GM06990 (cell line): ENCODE data around the gene DES.

ENCODE experiments used
- DNase-seq: peaks from one replicate; pipeline ENCODE4 v3.0.0-alpha.2; 2011; ENCODE audit not compliant: insufficient read length; ENCODE audit errors: extremely low read depth
- H3K27me3 ChIP-seq: replicated peaks from 2 replicates; pipeline ENCODE4 v1.6.0; 2011; ENCODE audit warnings: low read length; ENCODE audit not compliant: control insufficient read depth, insufficient read depth
- H3K36me3 ChIP-seq: 2 replicates; pipeline ENCODE4 v1.5.1; 2011; ENCODE audit warnings: low read length; ENCODE audit not compliant: control insufficient read depth, insufficient read depth
- H3K4me3 ChIP-seq: replicated peaks from 2 replicates; pipeline ENCODE4 v1.5.1; 2011; ENCODE audit warnings: low read depth, mild to moderate bottlenecking, control low read depth, low read length
- CTCF ChIP-seq: IDR thresholded peaks from 2 replicates; pipeline ENCODE4 v1.5.1; 2011; ENCODE audit warnings: low read length, control low read depth, mild to moderate bottlenecking, inconsistent platforms; ENCODE audit not compliant: insufficient read depth, poor library complexity, severe bottlenecking

DES gene

GRCh38 chr2:219440388-219441256, 22.4 kb downstream of the DES start:
- TF ChIP-seq CTCF = no peak
- H3K27me3 ChIP-seq = peaks cover 7% of the 10 kb centered on the region
- no peak for DNase-seq
- no peak overlapping the region for H3K4me3 ChIP-seq
- no peaks in the 10 kb centered on the region for H3K36me3 ChIP-seq

DNA sequence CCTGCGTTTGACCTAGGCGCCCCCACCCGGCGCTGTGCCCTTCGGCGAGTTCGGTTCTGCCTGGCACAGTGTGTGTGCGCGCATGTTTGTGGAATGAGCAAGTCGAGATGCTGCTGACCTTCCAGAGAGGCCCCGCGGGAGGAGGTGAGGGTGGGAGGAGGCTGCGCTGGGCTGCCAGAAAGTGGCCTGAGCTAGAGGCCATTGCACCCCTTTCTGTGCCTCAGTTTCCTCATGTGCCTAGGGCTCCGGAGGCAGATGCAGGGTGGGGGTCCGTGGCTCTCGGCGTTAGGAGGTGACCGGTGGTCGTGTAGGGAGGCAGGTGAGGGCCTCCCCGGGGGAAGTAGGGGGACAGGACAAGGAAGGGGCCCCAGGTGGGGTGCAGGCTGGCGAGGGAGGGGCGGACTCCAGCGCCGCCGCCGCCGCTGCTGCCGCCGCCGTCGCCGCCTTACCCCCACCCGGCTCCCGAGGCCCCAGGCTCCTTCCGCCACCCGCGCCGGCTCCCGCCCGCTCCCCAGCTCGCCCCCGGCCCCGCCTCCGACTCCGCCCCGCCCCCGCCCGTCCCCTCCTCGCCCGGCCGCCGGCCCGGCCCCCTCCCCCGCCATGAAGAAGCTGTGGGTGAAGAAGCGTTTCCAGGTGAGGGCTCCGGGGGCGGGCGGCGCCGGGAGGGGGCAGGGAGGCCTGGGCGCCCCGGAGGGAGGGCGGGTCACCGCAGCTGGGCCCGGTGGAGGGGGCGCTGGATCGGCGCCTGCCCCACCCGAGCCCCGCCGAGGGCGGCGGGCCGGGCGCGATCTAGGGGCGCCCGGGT, 23.5 kb downstream of the DES start:
- DNase-seq = no peak
- Histone ChIP-seq H3K36me3 (no peaks in the 10 kb centered on the region), H3K4me3 (no peak overlapping the region), H3K27me3 (peaks cover 7% of the 10 kb centered on the region)
- no peak for TF ChIP-seq CTCF

GRCh38 chr2:219442256-219443015, 24.3 kb downstream of the DES start:
- no peaks in the 10 kb centered on the region for H3K36me3 ChIP-seq
- H3K4me3 ChIP-seq = no peak overlapping the region
- H3K27me3 ChIP-seq = peaks cover 7% of the 10 kb centered on the region
- DNase-seq = no peak
- no peak for TF ChIP-seq CTCF

GRCh38 chr2:219443016-219443696, 25.0 kb downstream of the DES start:
- Histone ChIP-seq H3K4me3 (no peak overlapping the region), H3K36me3 (no peaks in the 10 kb centered on the region), H3K27me3 (peaks cover 7% of the 10 kb centered on the region)
- no peak for TF ChIP-seq CTCF
- DNase-seq = no peak

DNA sequence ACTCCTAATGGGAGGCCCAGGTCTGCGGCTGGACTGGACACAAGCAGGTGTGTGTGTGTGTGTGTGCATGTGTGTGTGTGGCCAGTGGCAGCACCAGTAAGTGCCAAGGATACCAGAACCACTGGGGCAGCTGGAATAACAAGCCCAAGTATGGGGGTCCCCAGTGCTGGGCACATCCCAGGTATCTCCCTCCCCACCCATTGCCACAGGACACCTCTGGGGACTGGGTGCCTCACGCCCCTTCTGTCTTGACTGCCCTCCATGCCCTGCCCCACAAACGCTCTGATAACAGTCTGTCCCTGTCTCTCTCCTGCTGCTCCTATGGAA, 25.5 kb downstream of the DES start:
- no peak for TF ChIP-seq CTCF
- no peak for DNase-seq
- H3K4me3 ChIP-seq = no peak overlapping the region
- H3K27me3 ChIP-seq = peaks cover 7% of the 10 kb centered on the region
- H3K36me3 ChIP-seq = no peaks in the 10 kb centered on the region
